K562 (cell line): ENCODE results near the gene CRYBG1. TPM values are rescaled to one million over a fixed set of nuclear protein-coding genes. Genes with fewer than 3 reads are reported as not detected.

Source experiments
- ATAC-seq: fragments of 200-7000 bp; cut with Tn5 transposase; 3 replicates; pipeline ENCODE4 v1.9.1; 2020; ENCODE audit warnings: moderate library complexity
- BruUV-seq: library from RNA; stranded (reverse); fragments of 400-500 nt; replicated peaks from 2 replicates; lab custom pipeline; 2021; lab: Mats Ljungman, UMichigan
- CTCF ChIA-PET: fragments of 300-600 bp; formaldehyde crosslinking; extraction: SDS; loops from one replicate; lab custom pipeline; 2021; ENCODE audit warnings: low intra/inter-chr PET ratio; lab: Yijun Ruan, JAX
- POLR2A ChIA-PET: fragments of 300-600, 350-650 bp; sonication (Branson Sonifier 250); formaldehyde crosslinking; extraction: SDS; loops from one replicate; lab custom pipeline; 2021; ENCODE audit warnings: antibody characterized with exemption, inconsistent platforms; lab: Yijun Ruan, JAX
- DNase-seq, 4 experiments: peaks; one replicate each; pipeline versions ENCODE4 v3.0.0 to v3.0.0-alpha.2; 2011 to 2018; ENCODE audit warnings: low spot score in 3 of 4, mixed read lengths in 3 of 4; ENCODE audit errors: extremely low read depth in 1 of 4
- FAIRE-seq: peaks from 2 replicates; lab custom pipeline; 2011; peaks lifted over from hg19 to GRCh38; lab: Jason Lieb, UNC
- H2AFZ ChIP-seq: 2 replicates; pipeline ENCODE4 v1.6.0; 2011; ENCODE audit warnings: low read depth, low read length, control low read depth, inconsistent platforms
- H3K27ac ChIP-seq: fragments of 200-600 bp; 3 replicates; pipeline ENCODE4 v1.8.0; 2011; ENCODE audit warnings: low read depth, mild to moderate bottlenecking, control low read depth, inconsistent platforms, low read length, moderate library complexity, mixed read lengths; ENCODE audit errors: extremely low read depth
- H3K27me3 ChIP-seq, 2 experiments: fragments of 300-600 bp in 1 of 2; 2 replicates in 1 of 2; 3 replicates in 1 of 2; pipeline versions ENCODE4 v1.6.0 to v1.8.0; 2011; ENCODE audit warnings: inconsistent platforms in 2 of 2, low read length in 2 of 2, mild to moderate bottlenecking in 1 of 2, mixed read lengths in 1 of 2, moderate library complexity in 1 of 2; ENCODE audit not compliant: control insufficient read depth in 2 of 2, insufficient read depth in 2 of 2
- H3K36me3 ChIP-seq: fragments of 300-600 bp; 3 replicates; pipeline ENCODE4 v1.8.0; 2011; ENCODE audit warnings: mild to moderate bottlenecking, low read length, inconsistent platforms; ENCODE audit not compliant: control insufficient read depth, insufficient read depth
- H3K4me1 ChIP-seq, 2 experiments: fragments of 200-600 bp in 1 of 2; replicated peaks in 1 of 2; 2 replicates in 1 of 2; 3 replicates in 1 of 2; pipeline versions ENCODE4 v1.5.1 to v1.8.0; 2011; ENCODE audit warnings: inconsistent platforms in 2 of 2, low read length in 2 of 2, mild to moderate bottlenecking in 1 of 2, mixed read lengths in 1 of 2, moderate library complexity in 1 of 2; ENCODE audit not compliant: control insufficient read depth in 2 of 2, insufficient read depth in 2 of 2
- H3K4me2 ChIP-seq: 2 replicates; pipeline ENCODE4 v1.6.1; 2011; ENCODE audit warnings: low read length, control low read depth, inconsistent platforms, mixed read lengths; ENCODE audit not compliant: insufficient read depth
- H3K4me3 ChIP-seq: fragments of 200-600 bp; sonication (generic), shearing (Covaris generic); 2 replicates; pipeline ENCODE4 v1.5.1; 2016; ENCODE audit warnings: control low read depth, inconsistent platforms
- H3K79me2 ChIP-seq: fragments of 200-600 bp; 3 replicates; pipeline ENCODE4 v1.8.0; 2011; ENCODE audit warnings: low read length, inconsistent platforms; ENCODE audit not compliant: control insufficient read depth, insufficient read depth
- H3K9ac ChIP-seq, 2 experiments: 2 replicates each; pipeline versions ENCODE4 v1.6.0 to v1.6.1; 2011; ENCODE audit warnings: low read depth in 2 of 2, low read length in 2 of 2, control low read depth in 1 of 2, inconsistent platforms in 1 of 2, mild to moderate bottlenecking in 1 of 2, mixed read lengths in 1 of 2; ENCODE audit not compliant: insufficient read depth in 1 of 2
- H3K9me1 ChIP-seq: one replicate; pipeline ENCODE4 v1.6.0; 2011; ENCODE audit warnings: inconsistent platforms, mild to moderate bottlenecking, low read length, moderate library complexity; ENCODE audit not compliant: control insufficient read depth, insufficient read depth
- H3K9me3 ChIP-seq: replicated peaks from 2 replicates; pipeline ENCODE4 v1.5.1; 2011; ENCODE audit warnings: low read depth, low read length, inconsistent platforms; ENCODE audit not compliant: control insufficient read depth, insufficient read depth
- H4K20me1 ChIP-seq: replicated peaks from 2 replicates; pipeline ENCODE4 v1.6.1; 2011; ENCODE audit warnings: low read length, inconsistent platforms, mixed read lengths; ENCODE audit not compliant: control insufficient read depth, insufficient read depth
- NFYB ChIP-seq: IDR thresholded peaks from 2 replicates; pipeline ENCODE4 v1.6.1; 2011; ENCODE audit warnings: mild to moderate bottlenecking, moderate library complexity; ENCODE audit not compliant: insufficient read length; ENCODE audit errors: extremely low read depth
- SMARCB1 ChIP-seq: IDR thresholded peaks from 2 replicates; pipeline ENCODE4 v1.6.1; 2011; ENCODE audit warnings: improper control_type of control experiment, low read depth; ENCODE audit not compliant: insufficient read length
- SP2 ChIP-seq: IDR thresholded peaks from 2 replicates; pipeline ENCODE4 v1.6.1; 2011; ENCODE audit warnings: mild to moderate bottlenecking, low read depth, low read length, moderate library complexity; ENCODE audit not compliant: poor library complexity, severe bottlenecking; ENCODE audit errors: extremely low read depth
- U2AF1 ChIP-seq: fragments of 200-400 bp; formaldehyde crosslinking; optimal IDR thresholded peaks from 2 replicates; pipeline ENCODE3; 2017; ENCODE audit warnings: mild to moderate bottlenecking, low read depth, low read length, moderate library complexity
- ZNF766 ChIP-seq: fragments of 200-800 bp; sonication (Bioruptor generic); conservative IDR thresholded peaks from 2 replicates; pipeline ENCODE4 v1.6.1; 2016; ENCODE audit warnings: missing genetic modification characterization, missing compliant biosample characterization
- WGBS: fragments of 100-300 bp; shearing (Covaris generic); methylation state at CpG from one replicate; pipeline ENCODE4 v1.1.6; 2016; ENCODE audit warnings: low coverage, mixed read lengths; ENCODE audit not compliant: insufficient coverage; ENCODE audit errors: missing lambda C conversion rate; 5-methylcytosine and 5-hydroxymethylcytosine counted together
- in situ Hi-C: fragments of 300-500 bp; cut with MboI; formaldehyde crosslinking; loops from 4 replicates; pipeline ENCODE4 v1.15.0; 2018; ENCODE audit warnings: inconsistent platforms, mixed read lengths
- intact Hi-C: fragments of 100-400 bp; cut with micrococcal nuclease; formaldehyde crosslinking; loops from 2 replicates; pipeline ENCODE4 v1.14.2; 2022
- polyA plus RNA-seq, 8 experiments: library from polyadenylated mRNA; depleted of rRNA in 4 of 8; stranded (reverse) in 5 of 8; unstranded in 3 of 8; fragments of >200 nt; fragmentation: Nextera tagmentation in 2 of 8; fragmentation: Illumina TruSeq in 1 of 8; extraction: Ambion mirVana in 2 of 8; extraction: Trizol in 1 of 8; gene quantifications; 2 replicates each; pipeline versions ENCODE4 v1.2.1 to v1.2.3, GENCODE V29; 2011 to 2014; ENCODE audit warnings: inconsistent platforms in 1 of 8, missing spikeins in 1 of 8
- total RNA-seq, 7 experiments: library from RNA; depleted of rRNA in 6 of 7; stranded (reverse); fragments of >200 nt in 6 of 7; fragmentation: Illumina TruSeq in 2 of 7; extraction: Trizol in 2 of 7; gene quantifications; 2 replicates each; pipeline versions ENCODE4 v1.2.1 to v1.2.3, GENCODE V29; 2011 to 2021; ENCODE audit warnings: low replicate concordance in 1 of 7
- TF ChIP-seq, protein P1 (sequence below): fragments of 450-650 bp; IDR thresholded peaks from 2 replicates; pipeline ENCODE4 v1.6.1; 2016
- TF ChIP-seq, protein P2 (sequence below), 2 experiments: IDR thresholded peaks in 1 of 2; conservative IDR thresholded peaks in 1 of 2; 2 replicates each; pipeline ENCODE4 v1.6.1; 2016; ENCODE audit warnings: low read depth in 2 of 2, mild to moderate bottlenecking in 1 of 2, missing compliant biosample characterization in 1 of 2, missing genetic modification characterization in 1 of 2, moderate library complexity in 1 of 2
- TF ChIP-seq, protein P3 (sequence below): fragments of 450-650 bp; IDR thresholded peaks from 2 replicates; pipeline ENCODE4 v1.6.1; 2016; ENCODE audit warnings: missing biosample characterization, missing genetic modification characterization

The CRYBG1 gene
- total and polyA plus RNA-seq, 9 of the 15 experiments (the other 6 are each of a cell fraction or from before 2014, with no cell fraction given), result 0.07 to 0.47 (median 0.11) TPM

GRCh38 chr6:106411643-106412200, 51.2 kb downstream of the CRYBG1 start:
- FAIRE-seq, result no peak
- POLR2A ChIA-PET, result interaction anchor here (0.6 to 0.9 kb wide), 3 partner anchors 9 to 1227 kb away, joined by 3 to 4 read pairs (median 3); no protein-coding TSS in a partner anchor
- no peaks in the 10 kb centered on the region for H3K79me2 ChIP-seq

More at GRCh38 chr6:106411643-106412200, 51.2 kb downstream of the CRYBG1 start:
- Histone ChIP-seq H3K27me3 (peaks cover 3 to 13% of the 10 kb centered on the region in 2 experiments; a peak in 4 of 5 replicates), H2AFZ (no peak overlapping the region), H3K9ac (no peak overlapping the region), H3K4me1 (no peaks in the 10 kb centered on the region), H3K36me3 (no peaks in the 10 kb centered on the region), H4K20me1 (no peaks in the 10 kb centered on the region), H3K4me3 (no peak overlapping the region), H3K9me1 (no peaks in the 10 kb centered on the region), H3K9me3 (no peaks in the 10 kb centered on the region), H3K27ac (no peak overlapping the region), H3K4me2 (no peak overlapping the region)
- intact Hi-C loops, result no loop called here
- ATAC-seq (peak; percentile 33; the same call in 1 of the 3 replicates), DNase-seq (peak in 2 of 4 experiments; percentile 11 to 25)
- in situ Hi-C loops, result no loop called here
- 0% methylated on average over 5 of the region's 6 CpGs for WGBS
- CTCF ChIA-PET, result no interaction called here
- no TSS peak for BruUV-seq
- TF ChIP-seq NFYB (peak; percentile 73), U2AF1 (no peak), SP2 (peak; percentile 11), SMARCB1 (no peak), ZNF766 (CRISPR knock-in tag) (no peak)
- TF ChIP-seq, protein P1, sequence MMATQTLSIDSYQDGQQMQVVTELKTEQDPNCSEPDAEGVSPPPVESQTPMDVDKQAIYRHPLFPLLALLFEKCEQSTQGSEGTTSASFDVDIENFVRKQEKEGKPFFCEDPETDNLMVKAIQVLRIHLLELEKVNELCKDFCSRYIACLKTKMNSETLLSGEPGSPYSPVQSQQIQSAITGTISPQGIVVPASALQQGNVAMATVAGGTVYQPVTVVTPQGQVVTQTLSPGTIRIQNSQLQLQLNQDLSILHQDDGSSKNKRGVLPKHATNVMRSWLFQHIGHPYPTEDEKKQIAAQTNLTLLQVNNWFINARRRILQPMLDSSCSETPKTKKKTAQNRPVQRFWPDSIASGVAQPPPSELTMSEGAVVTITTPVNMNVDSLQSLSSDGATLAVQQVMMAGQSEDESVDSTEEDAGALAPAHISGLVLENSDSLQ, result peak; percentile 84
- TF ChIP-seq, protein P2, sequence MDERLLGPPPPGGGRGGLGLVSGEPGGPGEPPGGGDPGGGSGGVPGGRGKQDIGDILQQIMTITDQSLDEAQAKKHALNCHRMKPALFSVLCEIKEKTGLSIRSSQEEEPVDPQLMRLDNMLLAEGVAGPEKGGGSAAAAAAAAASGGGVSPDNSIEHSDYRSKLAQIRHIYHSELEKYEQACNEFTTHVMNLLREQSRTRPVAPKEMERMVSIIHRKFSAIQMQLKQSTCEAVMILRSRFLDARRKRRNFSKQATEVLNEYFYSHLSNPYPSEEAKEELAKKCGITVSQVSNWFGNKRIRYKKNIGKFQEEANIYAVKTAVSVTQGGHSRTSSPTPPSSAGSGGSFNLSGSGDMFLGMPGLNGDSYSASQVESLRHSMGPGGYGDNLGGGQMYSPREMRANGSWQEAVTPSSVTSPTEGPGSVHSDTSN (CRISPR knock-in tag; IDR thresholded peaks at IDR 0.05; ENCODE audit: low read depth), result no peak
- TF ChIP-seq, protein P2 (tag; conservative IDR thresholded peaks at IDR 0.05; ENCODE audit: low read depth), result 0 out of 2 replicates have a peak, but pooled peaks have one; percentile 21
- TF ChIP-seq, protein P3, sequence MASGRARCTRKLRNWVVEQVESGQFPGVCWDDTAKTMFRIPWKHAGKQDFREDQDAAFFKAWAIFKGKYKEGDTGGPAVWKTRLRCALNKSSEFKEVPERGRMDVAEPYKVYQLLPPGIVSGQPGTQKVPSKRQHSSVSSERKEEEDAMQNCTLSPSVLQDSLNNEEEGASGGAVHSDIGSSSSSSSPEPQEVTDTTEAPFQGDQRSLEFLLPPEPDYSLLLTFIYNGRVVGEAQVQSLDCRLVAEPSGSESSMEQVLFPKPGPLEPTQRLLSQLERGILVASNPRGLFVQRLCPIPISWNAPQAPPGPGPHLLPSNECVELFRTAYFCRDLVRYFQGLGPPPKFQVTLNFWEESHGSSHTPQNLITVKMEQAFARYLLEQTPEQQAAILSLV, result no peak
